Rectal smooth muscle tissue (tissue), 1 donor: Measurements from ENCODE around the gene ZIC4.

Source experiments
- H3K27ac ChIP-seq: one replicate; pipeline ENCODE4 v1.7.0; 2013; ENCODE audit warnings: low read depth, low read length, inconsistent platforms
- H3K27me3 ChIP-seq: one replicate; pipeline ENCODE4 v1.7.0; 2013; ENCODE audit warnings: low read length; ENCODE audit not compliant: control insufficient read depth, insufficient read depth
- H3K36me3 ChIP-seq: one replicate; pipeline ENCODE4 v1.7.0; 2013; ENCODE audit warnings: low read length; ENCODE audit not compliant: control insufficient read depth, insufficient read depth
- H3K4me1 ChIP-seq: one replicate; pipeline ENCODE4 v1.7.0; 2013; ENCODE audit warnings: low read length; ENCODE audit not compliant: control insufficient read depth, insufficient read depth
- H3K4me3 ChIP-seq: one replicate; pipeline ENCODE4 v1.7.0; 2013; ENCODE audit warnings: low read length
- H3K9ac ChIP-seq: one replicate; pipeline ENCODE4 v1.7.0; 2013; ENCODE audit warnings: low read length

The ZIC4 gene

GRCh38 chr3:147389717-147390116, 16.6 kb downstream of the ZIC4 start:
- no peak overlapping the region for H3K27ac ChIP-seq
- no peaks in the 10 kb centered on the region for H3K36me3 ChIP-seq
- H3K27me3 ChIP-seq = peaks cover 57% of the 10 kb centered on the region
- no peak overlapping the region for H3K4me3 ChIP-seq
- no peak overlapping the region for H3K9ac ChIP-seq
- peaks cover 8% of the 10 kb centered on the region for H3K4me1 ChIP-seq

- Histone ChIP-seq H3K36me3 (no peaks in the 10 kb centered on the region), H3K27me3 (peaks cover 52% of the 10 kb centered on the region), H3K9ac (no peak overlapping the region), H3K4me1 (peaks cover 7% of the 10 kb centered on the region), H3K27ac (no peak overlapping the region), H3K4me3 (no peak overlapping the region)
Measured at GRCh38 chr3:147388700-147389580, 17.4 kb downstream of the ZIC4 start.

DNA sequence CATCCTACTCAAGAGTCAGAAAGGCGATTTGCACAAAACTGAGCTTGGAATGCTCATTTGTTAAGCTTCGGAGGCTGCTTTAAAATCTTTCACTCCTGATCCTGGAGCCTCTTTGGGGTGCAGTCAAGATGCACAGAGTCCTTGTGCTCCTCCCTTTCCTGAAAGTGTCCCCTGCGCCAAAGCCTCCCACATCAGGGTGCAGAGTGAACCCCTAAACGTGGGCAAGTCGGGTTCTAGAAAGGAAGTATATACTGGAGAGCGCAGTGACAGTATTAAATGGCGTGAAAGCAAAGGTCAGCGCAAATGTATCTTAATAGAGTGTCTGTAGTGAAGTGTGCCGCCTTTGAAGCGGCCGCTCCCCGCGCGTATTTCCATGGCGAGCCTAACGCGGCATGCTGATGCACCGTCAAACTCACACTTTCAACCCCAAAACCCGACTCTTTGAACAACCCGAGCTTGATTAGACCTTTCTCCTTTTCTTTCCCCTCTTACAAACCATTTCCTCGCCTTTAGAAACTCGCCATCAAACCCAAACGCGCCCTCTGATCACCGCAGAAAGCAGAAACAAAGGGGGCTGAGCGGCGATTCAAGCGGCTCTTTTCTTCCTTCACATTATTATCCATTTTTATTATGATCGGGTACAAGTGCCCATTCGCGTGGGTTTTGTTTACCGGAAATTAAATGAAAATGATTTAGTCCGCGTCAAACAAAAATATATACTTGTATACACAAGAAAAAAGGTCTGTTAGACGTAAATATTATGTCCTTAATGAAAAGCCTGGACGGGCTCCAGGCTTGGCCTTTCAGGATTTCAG, 18.3 kb downstream of the ZIC4 start:
- no peaks in the 10 kb centered on the region for H3K36me3 ChIP-seq
- peaks cover 4% of the 10 kb centered on the region for H3K4me1 ChIP-seq
- no peak overlapping the region for H3K27ac ChIP-seq
- no peak overlapping the region for H3K4me3 ChIP-seq
- H3K9ac ChIP-seq = no peak overlapping the region
- H3K27me3 ChIP-seq = peaks cover 46% of the 10 kb centered on the region

DNA sequence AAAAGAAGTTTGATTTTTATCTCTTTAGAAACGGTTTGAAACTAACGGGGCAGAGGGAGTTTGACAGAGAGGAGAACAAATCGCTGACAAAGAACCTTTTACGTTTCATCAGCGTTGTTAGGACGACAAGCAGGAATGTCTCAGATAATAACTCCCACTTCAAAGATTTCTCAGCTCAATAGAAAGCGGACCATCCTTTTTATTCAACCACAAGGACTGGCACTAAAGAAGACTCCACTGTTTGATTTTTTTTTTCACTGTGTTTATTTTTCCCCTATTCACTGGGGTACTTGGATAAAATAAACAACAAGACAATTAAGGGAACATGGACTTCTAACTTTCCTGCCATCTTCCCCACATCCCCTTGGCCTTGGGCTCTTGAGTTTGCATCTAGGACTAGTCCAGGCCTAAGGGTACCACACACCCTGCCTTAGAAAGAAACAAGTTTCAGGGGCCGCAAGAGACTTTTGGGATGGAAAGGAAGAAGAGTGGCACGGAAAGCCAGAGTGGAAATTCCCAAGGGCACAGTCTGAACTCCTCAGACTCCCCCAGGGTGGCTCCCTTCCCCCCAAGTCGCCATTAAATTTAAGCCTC, 19.0 kb downstream of the ZIC4 start:
- Histone ChIP-seq H3K4me3 (no peak overlapping the region), H3K27ac (no peak overlapping the region), H3K9ac (no peak overlapping the region), H3K27me3 (peaks cover 45% of the 10 kb centered on the region), H3K36me3 (no peaks in the 10 kb centered on the region), H3K4me1 (peaks cover 1% of the 10 kb centered on the region)

DNA sequence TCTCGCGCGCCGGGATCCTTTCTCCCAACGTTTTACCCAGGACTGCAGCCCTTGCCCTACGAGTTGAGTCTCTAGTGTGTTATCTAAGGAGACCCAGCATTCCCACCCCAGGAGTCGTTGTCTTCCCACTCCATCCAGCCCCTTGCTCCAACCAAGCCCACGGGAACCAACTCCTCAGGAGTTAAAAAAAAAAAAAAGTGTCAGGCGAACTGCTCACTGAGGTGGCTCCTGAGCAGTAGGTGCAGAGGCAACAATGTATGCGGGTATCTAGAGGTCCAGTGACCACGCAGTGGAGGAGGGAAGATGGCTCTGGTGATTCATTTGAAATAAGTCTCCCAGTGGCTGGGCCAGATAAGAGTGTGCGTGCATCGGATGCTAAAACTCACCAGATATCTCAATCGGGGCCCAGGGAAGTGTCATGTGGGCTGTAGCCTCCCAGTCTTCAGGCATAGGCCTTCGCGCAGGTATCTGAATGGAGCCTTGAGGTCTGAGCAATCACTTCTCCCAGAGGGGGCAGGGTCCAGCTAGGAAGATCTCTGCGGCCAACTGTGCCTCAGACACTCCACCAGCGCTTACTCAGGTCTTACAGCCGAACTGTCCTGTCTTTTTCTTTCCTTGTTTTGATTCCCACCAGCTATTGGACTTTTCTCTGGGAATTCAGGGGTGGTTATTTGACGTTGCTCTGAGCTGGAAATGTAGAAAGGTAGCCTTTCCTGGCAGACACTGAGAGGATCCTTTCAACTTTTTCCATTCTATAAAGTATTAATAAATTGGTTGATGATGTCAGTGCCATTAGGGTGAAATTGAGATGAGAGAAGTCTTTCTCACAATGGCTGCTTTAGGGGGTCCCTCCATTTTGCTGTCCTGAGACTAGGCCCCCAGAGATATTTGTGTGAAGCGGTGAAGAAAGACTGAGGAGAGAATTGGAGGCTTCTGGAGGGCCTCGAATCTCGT, 21.0 kb downstream of the ZIC4 start:
- H3K4me1 ChIP-seq = no peaks in the 10 kb centered on the region
- no peaks in the 10 kb centered on the region for H3K36me3 ChIP-seq
- H3K9ac ChIP-seq = no peak overlapping the region
- no peak overlapping the region for H3K4me3 ChIP-seq
- H3K27ac ChIP-seq = no peak overlapping the region
- peaks cover 31% of the 10 kb centered on the region for H3K27me3 ChIP-seq

- Histone ChIP-seq H3K27ac (no peak overlapping the region), H3K36me3 (no peaks in the 10 kb centered on the region), H3K27me3 (peaks cover 25% of the 10 kb centered on the region), H3K9ac (no peak overlapping the region), H3K4me1 (no peaks in the 10 kb centered on the region), H3K4me3 (no peak overlapping the region)
Measured at GRCh38 chr3:147384210-147385058, 21.9 kb downstream of the ZIC4 start.

DNA sequence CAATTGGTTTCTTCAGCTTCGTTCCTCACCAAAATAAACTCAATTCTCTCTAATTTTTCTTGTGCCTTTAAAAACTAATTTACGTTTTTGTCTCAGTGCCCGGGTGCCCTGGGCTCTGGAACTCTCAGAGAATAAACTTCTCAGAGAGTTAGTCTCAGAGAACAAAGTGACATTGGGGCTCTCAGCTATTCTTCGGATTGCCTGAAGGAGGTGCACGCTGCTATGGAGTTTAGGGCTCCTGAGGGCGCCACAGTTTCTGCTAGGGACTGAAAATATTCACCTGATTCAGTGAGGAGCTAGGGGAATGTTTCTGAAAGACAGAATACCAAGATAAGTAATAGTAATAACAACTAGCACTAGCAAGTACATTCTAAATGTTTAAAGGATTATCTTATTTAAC, 22.7 kb downstream of the ZIC4 start:
- Histone ChIP-seq H3K4me3 (no peak overlapping the region), H3K27ac (no peak overlapping the region), H3K36me3 (no peaks in the 10 kb centered on the region), H3K27me3 (peaks cover 27% of the 10 kb centered on the region), H3K4me1 (no peaks in the 10 kb centered on the region), H3K9ac (no peak overlapping the region)

GRCh38 chr3:147381596-147381995, 24.7 kb downstream of the ZIC4 start:
- Histone ChIP-seq H3K36me3 (no peaks in the 10 kb centered on the region), H3K4me3 (no peak overlapping the region), H3K27me3 (peaks cover 30% of the 10 kb centered on the region), H3K27ac (no peak overlapping the region), H3K4me1 (no peaks in the 10 kb centered on the region), H3K9ac (no peak overlapping the region)

GRCh38 chr3:147380977-147381376, 25.4 kb downstream of the ZIC4 start:
- Histone ChIP-seq H3K27me3 (peaks cover 32% of the 10 kb centered on the region), H3K4me1 (no peaks in the 10 kb centered on the region), H3K9ac (no peak overlapping the region), H3K36me3 (no peaks in the 10 kb centered on the region), H3K27ac (no peak overlapping the region), H3K4me3 (no peak overlapping the region)

GRCh38 chr3:147380387-147380951, 25.9 kb downstream of the ZIC4 start:
- H3K27ac ChIP-seq = no peak overlapping the region
- H3K4me3 ChIP-seq = no peak overlapping the region
- H3K9ac ChIP-seq = no peak overlapping the region
- no peaks in the 10 kb centered on the region for H3K36me3 ChIP-seq
- H3K27me3 ChIP-seq = peaks cover 31% of the 10 kb centered on the region
- no peaks in the 10 kb centered on the region for H3K4me1 ChIP-seq

DNA sequence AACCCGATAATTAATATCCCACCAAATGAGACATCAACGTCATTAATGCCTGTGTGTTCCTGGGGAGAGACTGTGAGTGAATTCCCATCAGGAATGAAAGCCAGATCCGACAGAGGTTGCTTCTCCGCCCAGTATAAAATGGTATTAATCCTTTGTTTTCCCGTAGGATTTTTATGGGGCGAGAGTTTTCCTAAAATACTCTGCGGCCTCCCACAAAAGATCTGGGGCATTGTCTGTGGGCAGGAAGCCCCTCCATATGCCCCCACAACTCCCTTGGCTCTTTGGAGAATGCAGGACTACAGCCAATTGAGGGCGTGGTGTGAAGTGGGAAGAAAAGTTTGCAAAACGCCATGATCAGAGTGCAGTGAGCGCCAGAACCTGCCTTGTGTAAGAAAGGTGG, 26.7 kb downstream of the ZIC4 start:
- no peak overlapping the region for H3K9ac ChIP-seq
- peaks cover 23% of the 10 kb centered on the region for H3K27me3 ChIP-seq
- no peaks in the 10 kb centered on the region for H3K4me1 ChIP-seq
- no peak overlapping the region for H3K27ac ChIP-seq
- H3K4me3 ChIP-seq = no peak overlapping the region
- H3K36me3 ChIP-seq = no peaks in the 10 kb centered on the region
